Activated CD8-positive, alpha-beta T cell treated with anti-CD3 and anti-CD28 coated beads for 36 hours (primary cell): Measurements from ENCODE around the gene THBS1. TPM values are rescaled to one million over a fixed set of nuclear protein-coding genes. Genes with fewer than 3 reads are reported as not detected.

Source experiments
- ATAC-seq: fragments of 200-7000 bp; cut with Tn5 transposase; one replicate; pipeline ENCODE4 v1.10.0; 2021; ENCODE audit warnings: mild to moderate bottlenecking, moderate library complexity
- CTCF ChIA-PET: fragments of 350-600 bp; sonication (Branson Sonifier 250); formaldehyde crosslinking; loops from one replicate; lab custom pipeline; 2021; ENCODE audit warnings: antibody characterized with exemption; lab: Charles Lee
- POLR2A ChIA-PET: fragments of 350-600 bp; sonication (Branson Sonifier 250); formaldehyde crosslinking; loops from one replicate; lab custom pipeline; 2021; ENCODE audit warnings: antibody characterized with exemption; lab: Charles Lee
- DNase-seq: peaks from one replicate; pipeline ENCODE4 v3.0.0-alpha.2; 2020
- H3K27ac Mint-ChIP-seq: one replicate; pipeline ENCODE4 v1.8.0; 2021; ENCODE audit warnings: mild to moderate bottlenecking, mixed read lengths
- H3K27me3 Mint-ChIP-seq: one replicate; pipeline ENCODE4 v1.8.0; 2021; ENCODE audit warnings: mixed read lengths
- H3K36me3 Mint-ChIP-seq: one replicate; pipeline ENCODE4 v1.8.0; 2021; ENCODE audit warnings: low read depth, mixed read lengths
- H3K4me1 Mint-ChIP-seq: one replicate; pipeline ENCODE4 v1.8.0; 2021; ENCODE audit warnings: low read depth, mixed read lengths
- H3K4me3 Mint-ChIP-seq: one replicate; pipeline ENCODE4 v1.8.0; 2021; ENCODE audit warnings: mild to moderate bottlenecking, moderate library complexity, mixed read lengths
- H3K9me3 Mint-ChIP-seq: one replicate; pipeline ENCODE4 v1.8.0; 2021; ENCODE audit warnings: mixed read lengths
- intact Hi-C: fragments of 100-400 bp; cut with micrococcal nuclease; formaldehyde crosslinking; loops from one replicate; pipeline ENCODE4 v1.10.0; 2022
- total RNA-seq, 2 experiments: library from RNA; stranded (reverse); gene quantifications; one replicate each; pipeline ENCODE4 v1.2.3, GENCODE V29; 2021
- TF ChIP-seq, protein P1 (sequence below): fragments of 200-600 bp; IDR thresholded peaks from one replicate; pipeline ENCODE4 v1.8.0; 2022; ENCODE audit warnings: antibody characterized with exemption, mild to moderate bottlenecking

THBS1 gene
- total RNA-seq, 2 experiments from 2014 or later = 0.54 to 1.1 TPM

DNA sequence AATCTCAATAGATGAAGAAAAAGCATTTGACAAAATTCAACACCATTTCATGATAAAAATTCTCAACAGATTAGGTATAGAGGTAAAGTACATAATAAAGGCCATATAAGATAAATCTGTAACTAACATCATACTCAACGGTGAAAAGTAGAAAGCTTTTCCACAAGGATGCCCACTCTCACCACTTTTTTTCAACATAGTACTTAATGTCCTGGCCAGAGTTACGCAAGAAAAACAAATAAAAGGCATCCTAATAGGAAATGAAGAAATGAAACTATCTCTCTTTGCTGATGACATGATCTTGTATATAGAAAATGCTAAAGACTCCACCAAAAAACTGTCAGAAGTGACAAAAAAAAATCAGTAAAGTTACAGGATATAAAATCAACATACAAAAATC, 33.0 kb downstream of the THBS1 start:
- Mint-ChIP-seq H3K36me3 (peaks cover 11% of the 10 kb centered on the region), H3K27ac (no peak overlapping the region), H3K27me3 (no peaks in the 10 kb centered on the region), H3K9me3 (peaks cover 22% of the 10 kb centered on the region), H3K4me1 (no peaks in the 10 kb centered on the region), H3K4me3 (no peak overlapping the region)
- no peak for DNase-seq
- intact Hi-C loops = no loop called here
- no peak for ATAC-seq
- ChIA-PET POLR2A (no interaction called here), CTCF (no interaction called here)
- TF ChIP-seq, protein P1, sequence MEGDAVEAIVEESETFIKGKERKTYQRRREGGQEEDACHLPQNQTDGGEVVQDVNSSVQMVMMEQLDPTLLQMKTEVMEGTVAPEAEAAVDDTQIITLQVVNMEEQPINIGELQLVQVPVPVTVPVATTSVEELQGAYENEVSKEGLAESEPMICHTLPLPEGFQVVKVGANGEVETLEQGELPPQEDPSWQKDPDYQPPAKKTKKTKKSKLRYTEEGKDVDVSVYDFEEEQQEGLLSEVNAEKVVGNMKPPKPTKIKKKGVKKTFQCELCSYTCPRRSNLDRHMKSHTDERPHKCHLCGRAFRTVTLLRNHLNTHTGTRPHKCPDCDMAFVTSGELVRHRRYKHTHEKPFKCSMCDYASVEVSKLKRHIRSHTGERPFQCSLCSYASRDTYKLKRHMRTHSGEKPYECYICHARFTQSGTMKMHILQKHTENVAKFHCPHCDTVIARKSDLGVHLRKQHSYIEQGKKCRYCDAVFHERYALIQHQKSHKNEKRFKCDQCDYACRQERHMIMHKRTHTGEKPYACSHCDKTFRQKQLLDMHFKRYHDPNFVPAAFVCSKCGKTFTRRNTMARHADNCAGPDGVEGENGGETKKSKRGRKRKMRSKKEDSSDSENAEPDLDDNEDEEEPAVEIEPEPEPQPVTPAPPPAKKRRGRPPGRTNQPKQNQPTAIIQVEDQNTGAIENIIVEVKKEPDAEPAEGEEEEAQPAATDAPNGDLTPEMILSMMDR = no peak

DNA sequence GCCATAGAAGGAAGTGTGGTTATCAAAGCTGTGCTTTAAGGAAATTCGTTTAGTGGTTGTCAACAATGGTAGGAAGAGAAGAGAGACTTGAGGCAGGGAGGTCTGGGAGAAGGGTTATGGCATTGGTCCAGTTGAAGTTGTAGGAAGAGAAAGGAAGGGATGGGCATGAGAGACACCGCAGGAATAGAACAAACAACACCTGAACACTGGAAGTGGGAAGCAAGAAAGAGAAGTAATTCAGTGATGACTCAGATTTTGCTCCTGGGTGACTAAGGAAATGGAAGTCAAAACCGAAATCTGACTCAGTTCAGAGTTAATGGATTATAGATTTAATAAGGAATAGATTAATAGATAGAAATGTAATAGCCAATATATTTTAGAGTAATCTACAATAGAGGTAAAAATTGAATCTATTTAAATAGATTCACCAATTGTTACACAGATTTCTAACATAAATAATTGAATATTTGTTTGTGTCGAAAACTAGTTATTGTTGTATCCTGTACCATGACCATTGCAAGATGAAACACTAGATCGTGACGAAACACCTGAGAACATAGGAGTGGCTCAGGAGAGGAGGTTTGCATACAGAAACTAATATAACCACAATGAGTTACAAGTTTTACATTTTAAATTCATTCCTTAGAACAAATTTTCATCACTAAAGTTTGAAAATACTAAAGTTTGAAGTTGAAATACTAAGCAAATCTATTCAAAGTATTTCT, 36.0 kb downstream of the THBS1 start:
- ATAC-seq = no peak
- TF ChIP-seq, protein P1 = no peak
- no peak overlapping the region for H3K4me3 Mint-ChIP-seq
- H3K9me3 Mint-ChIP-seq = peaks cover 18% of the 10 kb centered on the region
- H3K36me3 Mint-ChIP-seq = peaks cover 4% of the 10 kb centered on the region
- intact Hi-C loops = no loop called here
- peaks cover under 1% of the 10 kb centered on the region for H3K4me1 Mint-ChIP-seq
- DNase-seq = no peak
- H3K27me3 Mint-ChIP-seq = no peaks in the 10 kb centered on the region
- ChIA-PET CTCF (interaction anchor here (1.2 kb wide), 1 partner anchor 140 kb away, joined by 3 read pairs; no protein-coding TSS in a partner anchor), POLR2A (no interaction called here)
- no peak overlapping the region for H3K27ac Mint-ChIP-seq

DNA sequence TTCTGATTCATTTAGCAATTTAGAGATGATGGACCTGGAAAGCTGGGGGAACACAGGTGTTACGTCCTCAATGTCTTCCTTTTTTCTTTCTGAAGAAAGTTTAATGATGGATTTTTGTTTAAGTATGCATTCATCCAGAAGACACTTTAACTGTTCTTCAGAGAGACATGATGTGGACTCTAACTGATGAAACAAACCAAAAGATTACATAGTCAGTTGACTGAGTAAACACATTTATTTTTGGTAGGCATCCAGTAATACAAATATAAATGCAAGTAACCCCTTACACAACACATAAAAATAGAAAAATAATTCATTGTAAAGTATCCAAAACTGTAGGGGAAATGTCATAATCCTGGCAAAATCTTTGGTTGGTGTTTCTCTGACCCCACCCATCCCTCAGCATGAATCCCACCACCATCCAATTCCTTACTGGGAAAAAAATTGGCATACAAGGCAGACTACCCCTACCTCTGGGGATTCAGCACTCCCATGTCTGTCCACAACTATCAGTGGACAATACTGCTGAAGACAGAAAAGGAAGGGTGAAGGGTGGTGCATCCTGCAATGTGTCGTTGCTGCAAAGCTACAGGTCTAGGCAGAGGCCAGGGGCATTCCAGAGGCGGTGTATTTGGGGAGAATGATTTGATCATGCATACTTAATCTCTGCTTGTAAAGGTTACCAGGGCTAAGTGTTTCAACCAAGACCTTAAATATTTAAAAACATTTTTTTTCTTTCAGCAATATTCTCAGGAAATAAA, 37.4 kb downstream of the THBS1 start:
- peaks cover 12% of the 10 kb centered on the region for H3K9me3 Mint-ChIP-seq
- no peak for ATAC-seq
- H3K36me3 Mint-ChIP-seq = no peaks in the 10 kb centered on the region
- H3K4me3 Mint-ChIP-seq = no peak overlapping the region
- ChIA-PET POLR2A (no interaction called here), CTCF (interaction anchor here (0.6 kb wide), 1 partner anchor 27 kb away, joined by 5 read pairs; no protein-coding TSS in a partner anchor)
- H3K27me3 Mint-ChIP-seq = no peaks in the 10 kb centered on the region
- H3K27ac Mint-ChIP-seq = no peak overlapping the region
- no peak for DNase-seq
- peaks cover 12% of the 10 kb centered on the region for H3K4me1 Mint-ChIP-seq
- TF ChIP-seq, protein P1 = no peak
- intact Hi-C loops = no loop called here

DNA sequence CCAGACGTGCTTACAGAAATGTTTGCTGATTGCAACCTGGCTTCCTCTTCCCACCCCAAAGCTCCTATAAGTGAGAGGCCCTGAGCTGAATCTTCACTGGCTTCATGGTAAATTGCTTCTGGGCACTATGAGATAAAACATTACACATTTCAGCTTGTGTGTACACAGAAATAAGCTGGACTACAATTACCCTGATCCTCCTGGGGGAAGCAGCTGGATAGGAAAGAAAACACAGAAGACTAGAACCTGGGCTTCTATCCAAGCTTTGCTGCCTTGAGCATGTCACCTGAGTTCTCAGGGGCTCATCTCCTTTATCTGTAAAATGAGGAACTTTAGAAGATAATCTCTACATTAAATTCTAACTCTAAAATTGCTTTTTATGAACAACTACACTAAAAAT, 40.3 kb downstream of the THBS1 start:
- H3K27ac Mint-ChIP-seq = no peak overlapping the region
- no peak overlapping the region for H3K4me3 Mint-ChIP-seq
- TF ChIP-seq, protein P1 = no peak
- ChIA-PET CTCF (interaction anchor here (1.2 to 1.3 kb wide), 2 partner anchors 24 to 43 kb away, joined by 3 to 4 read pairs; no protein-coding TSS in a partner anchor), POLR2A (no interaction called here)
- H3K9me3 Mint-ChIP-seq = peaks cover 5% of the 10 kb centered on the region
- no peaks in the 10 kb centered on the region for H3K27me3 Mint-ChIP-seq
- ATAC-seq = no peak
- intact Hi-C loops = no loop called here
- peaks cover 41% of the 10 kb centered on the region for H3K4me1 Mint-ChIP-seq
- no peak for DNase-seq
- peaks cover 2% of the 10 kb centered on the region for H3K36me3 Mint-ChIP-seq

GRCh38 chr15:39621976-39622375, 41.1 kb downstream of the THBS1 start:
- POLR2A ChIA-PET = no interaction called here
- H3K27me3 Mint-ChIP-seq = no peaks in the 10 kb centered on the region
- H3K27ac Mint-ChIP-seq = peak overlapping the region; percentile 1
- no peak overlapping the region for H3K4me3 Mint-ChIP-seq
- H3K4me1 Mint-ChIP-seq = peaks cover 49% of the 10 kb centered on the region
- peaks cover 2% of the 10 kb centered on the region for H3K36me3 Mint-ChIP-seq
- intact Hi-C loops = no loop called here
- H3K9me3 Mint-ChIP-seq = peaks cover 5% of the 10 kb centered on the region
- ATAC-seq = no peak
- TF ChIP-seq, protein P1 = no peak
- CTCF ChIA-PET = interaction anchor here (1.0 to 4.6 kb wide), 4 partner anchors 9 to 135 kb away, joined by 3 to 20 read pairs (median 4); no protein-coding TSS in a partner anchor
- no peak for DNase-seq
